Adrenal gland (tissue), 5 donors: Measurements from ENCODE around the gene TRAPPC12.

Experiments
- POLR2A ChIP-seq, 2 donors: fragments of 450-650 bp; IDR thresholded peaks; one replicate each; pipeline ENCODE4 v1.6.1; 2017; ENCODE audit warnings: antibody characterized with exemption in 2 of 2, mild to moderate bottlenecking in 2 of 2, moderate library complexity in 1 of 2
- TF ChIP-seq, protein P1 (sequence below), 6 experiments: fragments of 450-650 bp in 4 of 6; fragments of 200-600 bp in 2 of 6; sonication (generic) in 1 of 6; IDR thresholded peaks; 1 replicate in 5 of 6; 2 replicates in 1 of 6; pipeline versions ENCODE4 v1.5.1 to v1.8.0; 2016 to 2021; ENCODE audit warnings: antibody characterized with exemption in 6 of 6, mild to moderate bottlenecking in 2 of 6, moderate library complexity in 1 of 6
- donor health status: DM: no; HTN: no; CAD: no.

DNA sequence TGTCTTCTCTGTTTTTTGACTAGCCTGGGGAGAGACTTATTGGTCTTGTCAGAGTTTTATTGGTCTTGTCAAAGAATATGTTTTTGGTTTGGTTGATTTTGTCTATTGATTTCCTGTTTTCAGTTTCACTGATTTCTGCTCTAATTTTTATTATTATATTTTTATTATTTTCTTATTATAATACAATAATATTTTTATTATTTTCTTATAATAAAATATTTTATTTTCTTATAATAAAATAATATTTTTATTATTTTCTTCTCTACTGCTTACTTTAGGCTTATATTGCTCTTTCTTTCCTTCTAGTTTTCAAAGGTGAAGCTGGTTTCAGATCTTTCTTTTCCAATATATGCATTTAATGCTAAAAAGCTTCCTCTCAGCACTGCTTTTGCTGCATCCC, 62.0 kb downstream of the TRAPPC12 start:
- TF ChIP-seq POLR2A (IDR thresholded peaks at IDR 0.05) = no peak
- TF ChIP-seq, protein P1, sequence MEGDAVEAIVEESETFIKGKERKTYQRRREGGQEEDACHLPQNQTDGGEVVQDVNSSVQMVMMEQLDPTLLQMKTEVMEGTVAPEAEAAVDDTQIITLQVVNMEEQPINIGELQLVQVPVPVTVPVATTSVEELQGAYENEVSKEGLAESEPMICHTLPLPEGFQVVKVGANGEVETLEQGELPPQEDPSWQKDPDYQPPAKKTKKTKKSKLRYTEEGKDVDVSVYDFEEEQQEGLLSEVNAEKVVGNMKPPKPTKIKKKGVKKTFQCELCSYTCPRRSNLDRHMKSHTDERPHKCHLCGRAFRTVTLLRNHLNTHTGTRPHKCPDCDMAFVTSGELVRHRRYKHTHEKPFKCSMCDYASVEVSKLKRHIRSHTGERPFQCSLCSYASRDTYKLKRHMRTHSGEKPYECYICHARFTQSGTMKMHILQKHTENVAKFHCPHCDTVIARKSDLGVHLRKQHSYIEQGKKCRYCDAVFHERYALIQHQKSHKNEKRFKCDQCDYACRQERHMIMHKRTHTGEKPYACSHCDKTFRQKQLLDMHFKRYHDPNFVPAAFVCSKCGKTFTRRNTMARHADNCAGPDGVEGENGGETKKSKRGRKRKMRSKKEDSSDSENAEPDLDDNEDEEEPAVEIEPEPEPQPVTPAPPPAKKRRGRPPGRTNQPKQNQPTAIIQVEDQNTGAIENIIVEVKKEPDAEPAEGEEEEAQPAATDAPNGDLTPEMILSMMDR (IDR thresholded peaks at IDR 0.05) = no peak
